GM19099 (cell line): ENCODE data around the gene SMIM1.

Source experiments
- POLR2A ChIP-seq: IDR thresholded peaks from 3 replicates; pipeline ENCODE4 v1.6.1; 2011; ENCODE audit warnings: low read depth; ENCODE audit not compliant: insufficient read length; ENCODE audit errors: extremely low read depth

SMIM1 gene

GRCh38 chr1:3763351-3764125, 9.0 kb upstream of the SMIM1 start:
- TF ChIP-seq POLR2A: no peak

GRCh38 chr1:3767328-3767925, 5.1 kb upstream of the SMIM1 start:
- TF ChIP-seq POLR2A: no peak

- no peak for TF ChIP-seq POLR2A
Observed at GRCh38 chr1:3768811-3769390, 3.6 kb upstream of the SMIM1 start.

DNA sequence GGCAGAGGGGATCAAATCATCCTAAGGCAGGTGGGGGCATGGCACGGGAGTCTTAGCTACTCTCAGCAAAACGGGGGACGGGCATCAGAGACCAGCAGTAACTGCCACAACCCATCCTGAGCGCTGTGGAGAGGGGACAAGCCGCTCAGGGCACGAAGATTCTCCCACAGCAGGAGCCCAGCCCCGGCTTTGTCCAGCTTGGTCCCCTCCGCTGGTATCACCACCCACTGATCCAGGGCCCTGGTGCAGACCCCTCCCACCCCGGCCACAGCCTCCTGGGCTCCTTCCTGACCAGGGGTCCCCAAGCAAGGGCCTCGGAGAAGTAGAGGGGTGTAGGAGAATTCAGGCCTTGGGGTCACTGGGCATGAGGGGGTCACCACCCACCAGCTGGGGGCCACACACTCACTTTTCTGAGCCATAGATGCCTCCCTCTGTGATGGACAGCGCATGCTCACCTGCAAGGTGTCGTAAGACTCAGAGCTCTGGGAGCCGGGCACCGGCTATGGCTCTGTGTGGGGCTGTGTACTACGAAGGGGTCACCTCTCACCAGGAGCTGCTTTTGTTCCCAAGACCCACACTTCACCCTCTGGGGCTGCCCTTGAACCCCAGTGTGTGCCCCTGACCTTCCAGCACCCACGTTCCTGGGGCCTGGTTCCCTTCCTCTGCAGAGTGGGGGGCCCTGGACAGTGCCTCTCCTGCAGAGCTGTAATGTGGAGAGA, 2.3 kb upstream of the SMIM1 start:
- no peak for TF ChIP-seq POLR2A

GRCh38 chr1:3771108-3772026, 1.2 kb upstream of the SMIM1 start:
- TF ChIP-seq POLR2A: no peak

DNA sequence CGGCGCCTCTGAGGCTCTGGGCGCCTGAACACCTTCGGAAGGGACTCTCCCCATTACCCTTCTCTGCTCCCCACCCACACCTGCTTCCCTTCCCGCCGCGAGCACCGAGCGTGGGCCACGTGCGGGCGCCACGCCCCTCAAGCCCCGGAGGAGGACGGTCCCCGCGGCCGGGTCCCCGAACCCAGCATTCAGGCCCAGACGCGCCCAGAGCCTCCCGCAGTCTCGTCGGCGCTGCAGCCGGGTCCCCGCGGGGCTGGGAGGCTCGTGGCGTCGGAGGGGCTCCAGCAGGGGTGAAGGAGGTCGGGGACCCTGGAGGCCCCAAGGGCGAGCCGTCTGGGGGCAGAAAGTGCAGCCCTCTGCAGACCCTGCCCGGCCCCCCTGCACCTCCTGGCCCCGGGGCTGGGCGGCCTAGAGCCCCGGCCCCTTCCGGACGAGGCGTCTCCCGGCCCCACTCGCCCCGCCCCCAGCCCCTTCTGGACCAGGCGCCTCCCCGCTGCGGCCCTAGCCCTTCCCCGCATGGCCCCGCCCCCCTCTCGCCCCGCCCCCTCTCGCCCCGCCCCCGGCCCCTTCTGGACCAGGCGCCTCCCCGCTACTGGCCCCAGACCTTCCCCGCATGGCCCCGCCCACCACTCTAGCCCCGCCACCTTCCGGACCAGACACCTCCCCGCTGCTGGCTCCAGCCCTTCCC, 378 bp upstream of the SMIM1 start:
- no peak for TF ChIP-seq POLR2A

- TF ChIP-seq POLR2A: no peak
Observed at GRCh38 chr1:3773572-3774275, 1.2 kb downstream of the SMIM1 start.

- no peak for TF ChIP-seq POLR2A
Observed at GRCh38 chr1:3774276-3774945, 1.9 kb downstream of the SMIM1 start.

GRCh38 chr1:3774946-3775489, 2.5 kb downstream of the SMIM1 start:
- TF ChIP-seq POLR2A: no peak

- no peak for TF ChIP-seq POLR2A
Observed at GRCh38 chr1:3775490-3776230, 3.1 kb downstream of the SMIM1 start.

DNA sequence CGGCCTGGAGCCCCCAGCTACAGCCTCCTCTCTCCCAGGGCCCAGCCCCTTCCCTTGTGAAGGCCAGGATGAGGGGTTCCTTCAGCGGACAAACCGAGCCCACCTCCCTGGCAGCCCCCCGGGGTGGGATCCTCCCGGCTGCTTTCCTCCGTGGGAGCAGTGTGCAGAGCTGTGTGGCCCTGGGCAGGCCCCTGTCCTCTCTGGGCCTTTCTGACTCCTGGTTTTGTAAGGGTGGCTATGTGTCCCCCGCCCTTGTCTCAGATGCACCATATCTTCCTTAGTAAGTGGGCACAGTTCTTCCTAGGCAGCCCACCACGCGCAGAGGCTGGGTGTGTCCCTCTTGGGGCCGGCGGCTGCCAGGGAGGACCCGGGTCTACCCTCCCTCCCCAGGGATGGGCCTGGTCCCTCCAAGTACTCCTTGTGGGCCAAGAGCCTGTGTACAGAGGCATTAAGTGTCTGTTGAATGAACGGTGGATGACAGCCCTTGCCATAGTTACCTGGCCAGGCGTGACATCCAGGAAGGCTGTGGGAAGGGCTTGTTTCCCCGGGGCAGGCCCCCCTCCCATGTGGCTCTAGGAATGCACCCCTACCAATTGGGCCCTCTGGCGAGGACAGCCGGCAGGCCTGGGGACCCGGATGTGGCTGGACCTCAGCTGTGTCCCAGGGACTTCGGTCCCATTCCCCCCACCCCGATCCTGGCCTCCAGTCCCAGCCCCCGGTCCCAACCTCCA, 3.8 kb downstream of the SMIM1 start:
- no peak for TF ChIP-seq POLR2A
